Right lobe of liver (tissue), 6 donors: ENCODE data around the gene DYNC1LI2. TPM values are rescaled to one million over a fixed set of nuclear protein-coding genes. Genes with fewer than 3 reads are reported as not detected.

ENCODE experiments used
- ATAC-seq, 4 donors: fragments of 200-7000 bp; cut with Tn5 transposase; one replicate each; pipeline ENCODE4 v1.9.1; 2020; ENCODE audit warnings: mild to moderate bottlenecking in 4 of 4, moderate library complexity in 4 of 4
- DNase-seq, 3 donors: peaks; one replicate each; pipeline ENCODE4 v3.0.0-alpha.2; 2020
- H3K27ac ChIP-seq, 3 donors: fragments of 200-600 bp; one replicate each; pipeline ENCODE4 v1.8.0; 2022
- H3K27me3 ChIP-seq, 2 donors: fragments of 200-600 bp; one replicate each; pipeline ENCODE4 v1.8.0; 2022
- H3K36me3 ChIP-seq, 4 donors: fragments of 200-600 bp; sonication (generic) in 1 of 4; one replicate each; pipeline versions ENCODE4 v1.5.1 to v1.8.0; 2017 to 2022; ENCODE audit warnings: control low read depth in 1 of 4
- H3K4me1 ChIP-seq, 4 donors: fragments of 200-600 bp; sonication (generic) in 1 of 4; one replicate each; pipeline versions ENCODE4 v1.5.1 to v1.8.0; 2017 to 2022; ENCODE audit warnings: control low read depth in 1 of 4
- H3K4me3 ChIP-seq, 3 donors: fragments of 200-600 bp; one replicate each; pipeline ENCODE4 v1.8.0; 2022
- H3K9me3 ChIP-seq, 4 donors: fragments of 200-600 bp; sonication (generic) in 1 of 4; one replicate each; pipeline versions ENCODE4 v1.5.1 to v1.8.0; 2017 to 2022; ENCODE audit warnings: control low read depth in 1 of 4
- POLR2A ChIP-seq: fragments of 450-650 bp; IDR thresholded peaks from one replicate; pipeline ENCODE4 v1.6.1; 2017; ENCODE audit warnings: antibody characterized with exemption, mild to moderate bottlenecking
- WGBS: methylation state at CpG from one replicate; pipeline ENCODE4 v1.1.6; 2018; ENCODE audit warnings: low coverage, low lambda C conversion rate; ENCODE audit not compliant: insufficient coverage; ENCODE audit errors: missing lambda C conversion rate; 5-methylcytosine and 5-hydroxymethylcytosine counted together
- intact Hi-C, 2 donors: fragments of 100-400 bp; cut with DNase I; formaldehyde crosslinking; loops; one replicate each; pipeline versions ENCODE4 v1.11.2 to v1.14.1; 2022
- total RNA-seq, 6 experiments: library from RNA; depleted of rRNA in 2 of 6; stranded (reverse); fragments of >200 nt in 2 of 6; fragmentation: NEBNext Ultra II Directional in 3 of 6; extraction: Animal tissue kit (Norgen Biotek cat#: 25700) in 3 of 6; gene quantifications; one replicate each; pipeline versions ENCODE4 v1.1.0 to v1.2.4, GENCODE V29; 2016 to 2023
- TF ChIP-seq, protein P1 (sequence below), 4 donors: fragments of 200-600 bp in 3 of 4; fragments of 450-650 bp in 1 of 4; IDR thresholded peaks; one replicate each; pipeline versions ENCODE4 v1.5.1 to v1.8.0; 2016 to 2022; ENCODE audit warnings: antibody characterized with exemption in 4 of 4, mild to moderate bottlenecking in 2 of 4
- donor health status: DM: no; HTN: yes; CAD: no.
- donor health status: DM: no; HTN: no; CAD: no.
- donor health status: DM: no; HTN: no; CAD: no.
- donor health status: DM: no; HTN: yes; CAD: no.
- donor health status: DM: no; HTN: yes; CAD: no.

The DYNC1LI2 gene
- total RNA-seq, 6 experiments from 2014 or later = 30.5 to 44.1 (median 37.9) TPM

DNA sequence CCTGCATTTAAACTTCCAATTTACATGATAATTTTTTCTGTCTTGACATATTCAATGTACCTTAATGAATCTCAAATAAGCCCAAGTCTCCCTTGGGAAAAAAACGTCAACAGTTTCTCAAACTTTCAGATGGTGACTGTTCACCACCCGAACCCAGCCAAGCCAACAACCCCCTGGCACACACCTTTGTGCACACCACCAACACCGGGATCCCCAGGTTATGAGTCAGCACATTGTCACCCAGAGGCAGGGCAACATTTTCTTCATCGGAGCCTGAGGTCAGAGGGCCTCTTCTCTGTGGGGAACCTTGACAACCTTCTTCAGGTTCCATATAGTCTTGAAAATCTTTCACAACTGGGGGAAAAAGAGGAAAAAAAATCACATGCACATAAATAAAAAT lies 15.5 kb downstream of the DYNC1LI2 start:
- Histone ChIP-seq H3K4me3 (no peak overlapping the region), H3K27me3 (no peaks in the 10 kb centered on the region), H3K36me3 (peaks cover 0 to 78% (median 36%) of the 10 kb centered on the region in 4 donors), H3K9me3 (no peaks in the 10 kb centered on the region), H3K27ac (no peak overlapping the region), H3K4me1 (peaks cover 0 to 6% (median 2%) of the 10 kb centered on the region in 4 donors)
- DNase-seq (peak in 1 of 3 donors; percentile 22), ATAC-seq (no peak)
- intact Hi-C loops = no loop called here
- TF ChIP-seq POLR2A = no peak
- TF ChIP-seq, protein P1, sequence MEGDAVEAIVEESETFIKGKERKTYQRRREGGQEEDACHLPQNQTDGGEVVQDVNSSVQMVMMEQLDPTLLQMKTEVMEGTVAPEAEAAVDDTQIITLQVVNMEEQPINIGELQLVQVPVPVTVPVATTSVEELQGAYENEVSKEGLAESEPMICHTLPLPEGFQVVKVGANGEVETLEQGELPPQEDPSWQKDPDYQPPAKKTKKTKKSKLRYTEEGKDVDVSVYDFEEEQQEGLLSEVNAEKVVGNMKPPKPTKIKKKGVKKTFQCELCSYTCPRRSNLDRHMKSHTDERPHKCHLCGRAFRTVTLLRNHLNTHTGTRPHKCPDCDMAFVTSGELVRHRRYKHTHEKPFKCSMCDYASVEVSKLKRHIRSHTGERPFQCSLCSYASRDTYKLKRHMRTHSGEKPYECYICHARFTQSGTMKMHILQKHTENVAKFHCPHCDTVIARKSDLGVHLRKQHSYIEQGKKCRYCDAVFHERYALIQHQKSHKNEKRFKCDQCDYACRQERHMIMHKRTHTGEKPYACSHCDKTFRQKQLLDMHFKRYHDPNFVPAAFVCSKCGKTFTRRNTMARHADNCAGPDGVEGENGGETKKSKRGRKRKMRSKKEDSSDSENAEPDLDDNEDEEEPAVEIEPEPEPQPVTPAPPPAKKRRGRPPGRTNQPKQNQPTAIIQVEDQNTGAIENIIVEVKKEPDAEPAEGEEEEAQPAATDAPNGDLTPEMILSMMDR (IDR thresholded peaks at IDR 0.05) = no peak
- 83% methylated on average over 3 of the region's 4 CpGs for WGBS

DNA sequence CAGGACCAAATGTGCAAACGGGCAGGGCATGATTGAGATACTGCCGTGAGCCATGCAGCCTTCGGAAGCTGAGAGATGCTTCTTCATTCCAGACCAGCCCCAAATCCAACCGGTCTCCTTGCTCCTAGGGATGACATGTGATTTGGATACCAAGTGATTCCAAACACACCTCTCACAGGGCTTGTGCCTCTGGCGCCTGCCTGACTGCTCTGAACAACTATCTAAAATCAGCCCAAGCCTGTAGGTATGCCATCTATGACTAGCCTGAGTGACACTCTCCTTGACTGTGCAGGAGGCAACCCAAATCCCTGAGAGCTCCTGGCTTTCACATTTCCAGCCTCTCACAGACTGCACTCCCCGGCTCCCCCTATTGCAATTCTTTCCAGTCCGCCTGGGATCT lies 20.3 kb downstream of the DYNC1LI2 start:
- Histone ChIP-seq H3K36me3 (peaks cover 0 to 76% (median 32%) of the 10 kb centered on the region in 4 donors), H3K4me1 (no peaks in the 10 kb centered on the region), H3K27me3 (no peaks in the 10 kb centered on the region), H3K27ac (no peak overlapping the region), H3K4me3 (no peak overlapping the region), H3K9me3 (no peaks in the 10 kb centered on the region)
- 79% methylated on average over 6 of the region's 7 CpGs for WGBS
- intact Hi-C loops = no loop called here
- no peak for TF ChIP-seq POLR2A
- TF ChIP-seq, protein P1 (IDR thresholded peaks at IDR 0.05) = no peak
- ATAC-seq (no peak), DNase-seq (no peak)

DNA sequence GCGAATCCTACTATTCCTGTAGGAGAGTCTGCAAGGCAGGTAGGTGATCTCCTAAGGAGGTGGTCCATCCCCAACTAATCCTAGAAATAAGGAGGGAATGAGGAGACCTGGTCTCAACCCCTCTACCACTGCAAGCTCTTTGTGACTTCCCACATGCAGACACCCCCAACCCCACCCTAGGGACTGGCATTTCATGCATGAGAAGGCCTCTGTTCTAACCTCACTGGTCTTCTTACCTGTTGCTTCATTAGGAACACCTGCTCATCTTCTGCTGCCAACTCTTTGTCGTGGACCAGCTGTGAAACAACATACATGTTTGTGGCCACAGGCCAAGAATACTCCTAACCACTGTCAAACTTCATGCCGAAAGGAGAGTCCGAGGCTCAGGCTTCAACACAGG lies 22.6 kb downstream of the DYNC1LI2 start:
- H3K4me1 ChIP-seq = no peaks in the 10 kb centered on the region
- intact Hi-C loops = loop anchor here in 1 of 2 donors (10.0 kb wide), 2 partner anchors 54 to 136 kb away; no protein-coding TSS in a partner anchor
- 58% methylated on average over 4 of the region's 4 CpGs for WGBS
- no peak for TF ChIP-seq POLR2A
- TF ChIP-seq, protein P1 (IDR thresholded peaks at IDR 0.05) = no peak
- H3K27ac ChIP-seq = no peak overlapping the region
- no peak overlapping the region for H3K4me3 ChIP-seq
- H3K9me3 ChIP-seq = no peaks in the 10 kb centered on the region
- H3K27me3 ChIP-seq = no peaks in the 10 kb centered on the region
- ATAC-seq (peak in 1 of 4 donors; percentile 13), DNase-seq (no peak)
- H3K36me3 ChIP-seq = peaks cover 0 to 76% (median 34%) of the 10 kb centered on the region in 4 donors

DNA sequence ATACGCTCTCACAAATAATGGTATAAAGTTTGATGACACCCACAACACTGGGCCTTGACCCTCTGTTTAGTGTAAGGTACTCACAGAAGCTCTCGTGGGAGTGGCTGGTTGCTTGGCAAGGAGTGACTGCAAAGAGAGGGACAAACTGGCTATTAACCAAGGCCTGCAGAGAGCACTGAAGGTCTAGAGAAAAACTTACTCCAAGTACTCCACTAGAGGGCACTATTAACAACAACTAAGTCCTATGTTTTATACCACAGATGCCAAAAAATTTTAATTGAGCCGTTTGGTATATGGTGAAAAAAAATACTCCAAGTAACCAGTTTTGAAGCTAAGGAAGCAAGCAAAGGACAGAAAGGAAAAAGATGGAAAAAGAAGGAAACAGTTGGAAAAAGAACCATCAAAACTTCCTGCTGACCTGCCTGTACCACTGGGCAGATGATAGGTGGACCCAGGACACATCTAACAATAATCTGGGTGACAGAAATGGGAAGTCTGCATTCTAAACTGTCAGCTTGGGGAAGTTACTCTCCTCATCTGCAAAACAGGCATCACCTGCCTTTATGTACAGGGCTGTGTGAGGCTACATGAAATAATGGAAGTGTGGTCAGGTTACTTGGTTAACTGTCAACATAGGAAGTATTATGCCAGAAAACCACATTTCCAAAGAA lies 23.2 kb downstream of the DYNC1LI2 start:
- ATAC-seq (peak; percentile 90 to 98 (median 92)), DNase-seq (no peak)
- Histone ChIP-seq H3K36me3 (peaks cover 0 to 76% (median 34%) of the 10 kb centered on the region in 4 donors), H3K4me3 (no peak overlapping the region), H3K4me1 (no peaks in the 10 kb centered on the region), H3K27me3 (no peaks in the 10 kb centered on the region), H3K27ac (no peak overlapping the region), H3K9me3 (no peaks in the 10 kb centered on the region)
- TF ChIP-seq POLR2A = no peak
- TF ChIP-seq, protein P1 (IDR thresholded peaks at IDR 0.05) = peak; percentile 60 to 75 (median 66)
- intact Hi-C loops = loop anchor here in 1 of 2 donors (10.0 kb wide), 2 partner anchors 53 to 137 kb away; no protein-coding TSS in a partner anchor
- whole genome bisulfite sequencing = 27% methylated on average over 3 of the region's 3 CpGs
